ENCODE measurements around the gene CHAD.
A peak's percentile ranks its signal among the peaks of the same experiment; 100 is the strongest.

CHAD gene

GRCh38 chr17:50471009-50471905 lies 2.6 kb upstream of the CHAD start:
- Histone ChIP-seq H3K4me1 (ENCODE audit: control insufficient read depth, insufficient read depth, low read length) (peaks cover 11% of the 10 kb centered on the region; the same call in 1 of the 2 replicates), H3K9ac (ENCODE audit: low read depth, low read length) (no peak overlapping the region), H3K27me3 (ENCODE audit: control insufficient read depth, insufficient read depth, low read length) (peaks cover 25% of the 10 kb centered on the region), H3K36me3 (ENCODE audit: control insufficient read depth, insufficient read depth, low read length) (no peaks in the 10 kb centered on the region), H3K4me3 (ENCODE audit: low read depth, low read length) (no peak overlapping the region), H3K27ac (ENCODE audit: low read depth, low read length) (no peak overlapping the region), H3K9me3 (ENCODE audit: control insufficient read depth, insufficient read depth, low read length) (no peaks in the 10 kb centered on the region)

- Histone ChIP-seq H3K27ac (ENCODE audit: low read depth, low read length) (no peak overlapping the region), H3K27me3 (ENCODE audit: control insufficient read depth, insufficient read depth, low read length) (peaks cover 23% of the 10 kb centered on the region), H3K4me1 (ENCODE audit: control insufficient read depth, insufficient read depth, low read length) (peaks cover 11% of the 10 kb centered on the region; the same call in 1 of the 2 replicates), H3K4me3 (ENCODE audit: low read depth, low read length) (no peak overlapping the region), H3K36me3 (ENCODE audit: control insufficient read depth, insufficient read depth, low read length) (no peaks in the 10 kb centered on the region), H3K9me3 (ENCODE audit: control insufficient read depth, insufficient read depth, low read length) (no peaks in the 10 kb centered on the region), H3K9ac (ENCODE audit: low read depth, low read length) (no peak overlapping the region)
Observed at GRCh38 chr17:50470426-50470825, 1.7 kb upstream of the CHAD start.

GRCh38 chr17:50469671-50470305 lies 1.1 kb upstream of the CHAD start:
- no peak overlapping the region for H3K9ac ChIP-seq (ENCODE audit: low read depth, low read length)
- H3K4me1 ChIP-seq (ENCODE audit: control insufficient read depth, insufficient read depth, low read length), result peaks cover 11% of the 10 kb centered on the region; the same call in 1 of the 2 replicates
- H3K9me3 ChIP-seq (ENCODE audit: control insufficient read depth, insufficient read depth, low read length), result no peaks in the 10 kb centered on the region
- no peak overlapping the region for H3K27ac ChIP-seq (ENCODE audit: low read depth, low read length)
- H3K36me3 ChIP-seq (ENCODE audit: control insufficient read depth, insufficient read depth, low read length), result no peaks in the 10 kb centered on the region
- H3K27me3 ChIP-seq (ENCODE audit: control insufficient read depth, insufficient read depth, low read length), result peaks cover 23% of the 10 kb centered on the region
- no peak overlapping the region for H3K4me3 ChIP-seq (ENCODE audit: low read depth, low read length)

- Histone ChIP-seq H3K4me3 (ENCODE audit: low read depth, low read length) (peak overlapping the region; percentile 55; the same call in 1 of the 2 replicates), H3K9me3 (ENCODE audit: control insufficient read depth, insufficient read depth, low read length) (no peaks in the 10 kb centered on the region), H3K27ac (ENCODE audit: low read depth, low read length) (no peak overlapping the region), H3K36me3 (ENCODE audit: control insufficient read depth, insufficient read depth, low read length) (no peaks in the 10 kb centered on the region), H3K9ac (ENCODE audit: low read depth, low read length) (no peak overlapping the region), H3K27me3 (ENCODE audit: control insufficient read depth, insufficient read depth, low read length) (peaks cover 23% of the 10 kb centered on the region), H3K4me1 (ENCODE audit: control insufficient read depth, insufficient read depth, low read length) (peaks cover 11% of the 10 kb centered on the region; the same call in 1 of the 2 replicates)
Observed at GRCh38 chr17:50469208-50469605, 527 bp upstream of the CHAD start.

- Histone ChIP-seq H3K9me3 (ENCODE audit: control insufficient read depth, insufficient read depth, low read length) (no peaks in the 10 kb centered on the region), H3K9ac (ENCODE audit: low read depth, low read length) (no peak overlapping the region), H3K36me3 (ENCODE audit: control insufficient read depth, insufficient read depth, low read length) (no peaks in the 10 kb centered on the region), H3K4me3 (ENCODE audit: low read depth, low read length) (no peak overlapping the region), H3K27me3 (ENCODE audit: control insufficient read depth, insufficient read depth, low read length) (peaks cover 23% of the 10 kb centered on the region), H3K4me1 (ENCODE audit: control insufficient read depth, insufficient read depth, low read length) (peaks cover 11% of the 10 kb centered on the region; the same call in 1 of the 2 replicates), H3K27ac (ENCODE audit: low read depth, low read length) (no peak overlapping the region)
Observed at GRCh38 chr17:50467855-50468303, 801 bp downstream of the CHAD start.

GRCh38 chr17:50467114-50467854 lies 1.4 kb downstream of the CHAD start:
- H3K9me3 ChIP-seq (ENCODE audit: control insufficient read depth, insufficient read depth, low read length), result no peaks in the 10 kb centered on the region
- peaks cover 23% of the 10 kb centered on the region for H3K27me3 ChIP-seq (ENCODE audit: control insufficient read depth, insufficient read depth, low read length)
- peaks cover 11% of the 10 kb centered on the region; the same call in 1 of the 2 replicates for H3K4me1 ChIP-seq (ENCODE audit: control insufficient read depth, insufficient read depth, low read length)
- no peak overlapping the region for H3K4me3 ChIP-seq (ENCODE audit: low read depth, low read length)
- no peak overlapping the region for H3K27ac ChIP-seq (ENCODE audit: low read depth, low read length)
- H3K36me3 ChIP-seq (ENCODE audit: control insufficient read depth, insufficient read depth, low read length), result no peaks in the 10 kb centered on the region
- no peak overlapping the region for H3K9ac ChIP-seq (ENCODE audit: low read depth, low read length)

- Histone ChIP-seq H3K9ac (ENCODE audit: low read depth, low read length) (no peak overlapping the region), H3K36me3 (ENCODE audit: control insufficient read depth, insufficient read depth, low read length) (no peaks in the 10 kb centered on the region), H3K4me3 (ENCODE audit: low read depth, low read length) (no peak overlapping the region), H3K27me3 (ENCODE audit: control insufficient read depth, insufficient read depth, low read length) (peaks cover 23% of the 10 kb centered on the region), H3K27ac (ENCODE audit: low read depth, low read length) (no peak overlapping the region), H3K9me3 (ENCODE audit: control insufficient read depth, insufficient read depth, low read length) (no peaks in the 10 kb centered on the region), H3K4me1 (ENCODE audit: control insufficient read depth, insufficient read depth, low read length) (peaks cover 11% of the 10 kb centered on the region; the same call in 1 of the 2 replicates)
Observed at GRCh38 chr17:50466371-50467113, 2.1 kb downstream of the CHAD start.

GRCh38 chr17:50465635-50466034 lies 3.0 kb downstream of the CHAD start:
- no peak overlapping the region for H3K4me3 ChIP-seq (ENCODE audit: low read depth, low read length)
- H3K27me3 ChIP-seq (ENCODE audit: control insufficient read depth, insufficient read depth, low read length), result peaks cover 23% of the 10 kb centered on the region
- H3K36me3 ChIP-seq (ENCODE audit: control insufficient read depth, insufficient read depth, low read length), result no peaks in the 10 kb centered on the region
- H3K9ac ChIP-seq (ENCODE audit: low read depth, low read length), result no peak overlapping the region
- H3K4me1 ChIP-seq (ENCODE audit: control insufficient read depth, insufficient read depth, low read length), result peaks cover 11% of the 10 kb centered on the region; the same call in 1 of the 2 replicates
- no peak overlapping the region for H3K27ac ChIP-seq (ENCODE audit: low read depth, low read length)
- H3K9me3 ChIP-seq (ENCODE audit: control insufficient read depth, insufficient read depth, low read length), result no peaks in the 10 kb centered on the region

GRCh38 chr17:50465171-50465570 lies 3.5 kb downstream of the CHAD start:
- no peaks in the 10 kb centered on the region for H3K36me3 ChIP-seq (ENCODE audit: control insufficient read depth, insufficient read depth, low read length)
- H3K9ac ChIP-seq (ENCODE audit: low read depth, low read length), result no peak overlapping the region
- H3K9me3 ChIP-seq (ENCODE audit: control insufficient read depth, insufficient read depth, low read length), result no peaks in the 10 kb centered on the region
- H3K27ac ChIP-seq (ENCODE audit: low read depth, low read length), result no peak overlapping the region
- no peak overlapping the region for H3K4me3 ChIP-seq (ENCODE audit: low read depth, low read length)
- H3K27me3 ChIP-seq (ENCODE audit: control insufficient read depth, insufficient read depth, low read length), result peaks cover 23% of the 10 kb centered on the region
- H3K4me1 ChIP-seq (ENCODE audit: control insufficient read depth, insufficient read depth, low read length), result peaks cover 11% of the 10 kb centered on the region; the same call in 1 of the 2 replicates

GRCh38 chr17:50464736-50465135 lies 3.9 kb downstream of the CHAD start:
- H3K27me3 ChIP-seq (ENCODE audit: control insufficient read depth, insufficient read depth, low read length), result peaks cover 21% of the 10 kb centered on the region
- no peak overlapping the region for H3K4me3 ChIP-seq (ENCODE audit: low read depth, low read length)
- H3K9ac ChIP-seq (ENCODE audit: low read depth, low read length), result no peak overlapping the region
- no peaks in the 10 kb centered on the region for H3K9me3 ChIP-seq (ENCODE audit: control insufficient read depth, insufficient read depth, low read length)
- H3K27ac ChIP-seq (ENCODE audit: low read depth, low read length), result no peak overlapping the region
- no peaks in the 10 kb centered on the region for H3K36me3 ChIP-seq (ENCODE audit: control insufficient read depth, insufficient read depth, low read length)
- H3K4me1 ChIP-seq (ENCODE audit: control insufficient read depth, insufficient read depth, low read length), result peaks cover 11% of the 10 kb centered on the region; the same call in 1 of the 2 replicates
